Loucy (cell line): ENCODE data around the gene SLCO2A1.
A peak's percentile ranks its signal among the peaks of the same experiment; 100 is the strongest.

Experiments used
- H2AFZ ChIP-seq: fragments of 200-600 bp; sonication (generic); 2 replicates; pipeline ENCODE4 v1.6.0; 2016; ENCODE audit warnings: antibody characterized with exemption, mild to moderate bottlenecking, low read length, moderate library complexity
- H3F3A ChIP-seq: fragments of 200-600 bp; 2 replicates; pipeline ENCODE4 v1.6.0; 2016; ENCODE audit warnings: antibody characterized with exemption, low read depth, mild to moderate bottlenecking
- H3K27me3 ChIP-seq: fragments of 200-600 bp; sonication (generic); 2 replicates; pipeline ENCODE4 v1.6.1; 2014; ENCODE audit warnings: low read length, mild to moderate bottlenecking; ENCODE audit not compliant: insufficient read depth, poor library complexity, severe bottlenecking
- H3K36me3 ChIP-seq: fragments of 200-600 bp; sonication (generic); 2 replicates; pipeline ENCODE4 v1.6.1; 2016; ENCODE audit warnings: low read length; ENCODE audit not compliant: insufficient read depth
- H3K4me1 ChIP-seq: fragments of 200-600 bp; sonication (generic); 2 replicates; pipeline ENCODE4 v1.5.1; 2014; ENCODE audit warnings: low read length, mild to moderate bottlenecking; ENCODE audit not compliant: insufficient read depth, poor library complexity, severe bottlenecking
- H3K4me2 ChIP-seq: fragments of 200-600 bp; sonication (generic); 2 replicates; pipeline ENCODE4 v1.6.0; 2014; ENCODE audit warnings: antibody characterized with exemption, low read length, low read depth, mild to moderate bottlenecking; ENCODE audit not compliant: poor library complexity, severe bottlenecking
- H3K4me3 ChIP-seq: fragments of 200-600 bp; sonication (generic); 2 replicates; pipeline ENCODE4 v1.5.1; 2014; ENCODE audit warnings: low read length, mild to moderate bottlenecking, mixed read lengths; ENCODE audit not compliant: poor library complexity, severe bottlenecking
- H3K79me2 ChIP-seq: fragments of 200-600 bp; sonication (generic); 2 replicates; pipeline ENCODE4 v1.6.1; 2014; ENCODE audit warnings: low read length; ENCODE audit not compliant: insufficient read depth
- H3K9ac ChIP-seq: fragments of 200-600 bp; sonication (generic); 2 replicates; pipeline ENCODE4 v1.6.0; 2014; ENCODE audit warnings: mild to moderate bottlenecking, low read depth, low read length, moderate library complexity; ENCODE audit not compliant: poor library complexity, severe bottlenecking
- H3K9me2 ChIP-seq: fragments of 200-600 bp; sonication (generic); replicated peaks from 2 replicates; pipeline ENCODE4 v1.6.1; 2016; ENCODE audit warnings: low read depth, low read length, mixed read lengths
- H3K9me3 ChIP-seq: fragments of 200-600 bp; sonication (generic); 2 replicates; pipeline ENCODE4 v1.6.1; 2014; ENCODE audit warnings: mild to moderate bottlenecking, antibody characterized with exemption, low read length, low read depth; ENCODE audit not compliant: insufficient read depth
- H4K20me1 ChIP-seq: fragments of 200-600 bp; sonication (generic); 2 replicates; pipeline ENCODE4 v1.6.0; 2014; ENCODE audit warnings: antibody characterized with exemption, low read length, mild to moderate bottlenecking; ENCODE audit not compliant: insufficient read depth, poor library complexity, severe bottlenecking
- CTCF ChIP-seq: fragments of 200-600 bp; sonication (generic); conservative IDR thresholded peaks from 2 replicates; pipeline ENCODE4 v1.5.1; 2014; ENCODE audit warnings: mild to moderate bottlenecking, antibody characterized with exemption, low read length
- EZH2phosphoT487 ChIP-seq: fragments of 200-600 bp; IDR thresholded peaks from 2 replicates; pipeline ENCODE4 v1.6.1; 2018; ENCODE audit warnings: antibody characterized with exemption, mild to moderate bottlenecking, moderate library complexity, borderline replicate concordance

Gene SLCO2A1

DNA sequence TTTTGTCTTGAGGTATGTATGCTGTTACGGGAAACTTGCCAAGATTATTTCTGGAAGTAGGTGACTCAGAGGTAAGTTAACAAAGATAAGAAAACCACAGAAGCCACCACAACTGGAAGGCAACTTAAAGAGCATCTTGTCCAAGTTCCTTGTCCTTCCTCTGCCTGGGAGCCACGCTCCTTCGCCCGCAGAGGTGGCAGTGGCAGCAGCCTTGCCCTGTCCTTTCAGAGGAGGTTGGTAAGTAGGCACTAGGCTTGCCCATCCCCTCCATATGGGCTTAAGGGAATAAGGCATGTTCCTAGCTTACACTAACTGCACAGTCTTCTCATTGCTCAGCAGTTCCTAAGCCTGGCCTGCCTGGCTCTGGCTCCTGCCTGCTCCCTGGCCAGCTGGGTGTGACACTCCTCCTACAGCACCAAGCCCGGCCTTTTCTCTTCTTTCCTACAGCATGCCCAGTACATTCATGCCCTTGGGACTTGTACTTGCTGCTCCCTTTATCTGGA, 86.0 kb downstream of the SLCO2A1 start:
- H3K4me1 ChIP-seq = peaks cover 61% of the 10 kb centered on the region
- no peak overlapping the region for H2AFZ ChIP-seq
- no peaks in the 10 kb centered on the region for H3K27me3 ChIP-seq
- H3K9ac ChIP-seq = peak overlapping the region; percentile 14
- no peaks in the 10 kb centered on the region for H3K9me3 ChIP-seq
- H3F3A ChIP-seq = no peaks in the 10 kb centered on the region
- peak overlapping the region; percentile 21 for H3K4me2 ChIP-seq
- H3K36me3 ChIP-seq = no peaks in the 10 kb centered on the region
- H4K20me1 ChIP-seq = no peaks in the 10 kb centered on the region
- no peaks in the 10 kb centered on the region for H3K79me2 ChIP-seq
- TF ChIP-seq EZH2phosphoT487 (no peak), CTCF (no peak)
- no peak overlapping the region for H3K4me3 ChIP-seq
- H3K9me2 ChIP-seq = no peaks in the 10 kb centered on the region

DNA sequence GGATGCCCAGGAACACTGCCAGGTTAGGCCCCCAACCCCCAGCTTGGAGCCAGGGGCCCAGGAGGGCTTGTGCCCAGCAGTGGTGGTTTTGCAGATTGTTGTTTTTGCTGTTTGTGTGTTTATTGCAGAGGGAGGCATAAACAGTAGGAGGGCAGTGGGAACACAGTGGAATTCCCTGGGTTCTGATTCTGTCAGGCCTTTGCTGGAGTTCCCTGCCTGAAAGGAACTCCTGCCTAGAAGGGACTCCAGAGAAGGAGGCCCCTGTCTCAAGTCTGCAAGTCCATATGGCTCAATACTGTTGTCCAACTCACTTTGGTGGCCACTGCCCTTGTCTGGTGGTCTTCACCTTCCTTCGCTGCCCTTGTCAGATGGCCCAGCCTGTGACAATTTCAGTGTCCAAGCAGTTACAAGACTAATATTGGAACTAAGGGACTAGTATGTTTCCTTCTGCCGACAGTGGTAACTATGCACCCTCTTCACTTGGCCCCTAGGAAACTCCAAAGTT, 86.6 kb downstream of the SLCO2A1 start:
- Histone ChIP-seq H3K27me3 (no peaks in the 10 kb centered on the region), H3K4me3 (no peak overlapping the region), H4K20me1 (no peaks in the 10 kb centered on the region), H3F3A (no peaks in the 10 kb centered on the region), H2AFZ (no peak overlapping the region), H3K9me3 (no peaks in the 10 kb centered on the region), H3K79me2 (no peaks in the 10 kb centered on the region), H3K4me2 (peak overlapping the region; percentile 21), H3K4me1 (peaks cover 61% of the 10 kb centered on the region), H3K36me3 (no peaks in the 10 kb centered on the region), H3K9me2 (no peaks in the 10 kb centered on the region), H3K9ac (no peak overlapping the region)
- TF ChIP-seq CTCF (no peak), EZH2phosphoT487 (no peak)

DNA sequence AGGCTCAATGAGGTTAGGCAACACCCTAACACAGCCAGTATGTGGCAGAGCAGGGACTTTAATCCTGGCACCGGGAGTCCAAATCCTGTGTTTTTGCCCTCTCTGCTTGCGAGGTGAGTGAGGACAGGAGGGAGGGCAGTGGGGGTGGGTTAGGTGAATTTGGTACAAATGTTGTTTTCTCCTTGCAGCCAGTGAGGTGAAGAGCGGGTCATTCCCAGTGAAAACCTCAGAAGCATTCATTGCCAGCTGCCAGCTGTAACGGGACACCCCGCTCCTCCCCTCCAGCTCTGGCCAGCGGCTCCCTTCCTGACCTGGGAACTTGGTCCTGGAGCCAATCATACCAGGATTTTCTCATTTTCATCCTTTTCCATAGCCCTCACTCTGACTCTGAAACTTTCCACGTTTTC, 88.3 kb downstream of the SLCO2A1 start:
- H2AFZ ChIP-seq = no peak overlapping the region
- peaks cover 50% of the 10 kb centered on the region for H3K4me1 ChIP-seq
- H3K36me3 ChIP-seq = no peaks in the 10 kb centered on the region
- H3K4me2 ChIP-seq = no peak overlapping the region
- H3K9ac ChIP-seq = no peak overlapping the region
- no peaks in the 10 kb centered on the region for H3K9me2 ChIP-seq
- no peaks in the 10 kb centered on the region for H3K9me3 ChIP-seq
- no peaks in the 10 kb centered on the region for H4K20me1 ChIP-seq
- H3K4me3 ChIP-seq = no peak overlapping the region
- no peaks in the 10 kb centered on the region for H3K79me2 ChIP-seq
- no peaks in the 10 kb centered on the region for H3K27me3 ChIP-seq
- TF ChIP-seq CTCF (no peak), EZH2phosphoT487 (no peak)
- H3F3A ChIP-seq = no peaks in the 10 kb centered on the region
